ENCODE measurements around the gene GPR52.
A peak's percentile ranks its signal among the peaks of the same experiment; 100 is the strongest.
"Not testable (repeated sequence)": the region's sequence is repeated elsewhere in the genome, so short reads cannot be mapped to it uniquely, and the experiment has no call there.

Gene GPR52, protein sequence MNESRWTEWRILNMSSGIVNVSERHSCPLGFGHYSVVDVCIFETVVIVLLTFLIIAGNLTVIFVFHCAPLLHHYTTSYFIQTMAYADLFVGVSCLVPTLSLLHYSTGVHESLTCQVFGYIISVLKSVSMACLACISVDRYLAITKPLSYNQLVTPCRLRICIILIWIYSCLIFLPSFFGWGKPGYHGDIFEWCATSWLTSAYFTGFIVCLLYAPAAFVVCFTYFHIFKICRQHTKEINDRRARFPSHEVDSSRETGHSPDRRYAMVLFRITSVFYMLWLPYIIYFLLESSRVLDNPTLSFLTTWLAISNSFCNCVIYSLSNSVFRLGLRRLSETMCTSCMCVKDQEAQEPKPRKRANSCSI

DNA sequence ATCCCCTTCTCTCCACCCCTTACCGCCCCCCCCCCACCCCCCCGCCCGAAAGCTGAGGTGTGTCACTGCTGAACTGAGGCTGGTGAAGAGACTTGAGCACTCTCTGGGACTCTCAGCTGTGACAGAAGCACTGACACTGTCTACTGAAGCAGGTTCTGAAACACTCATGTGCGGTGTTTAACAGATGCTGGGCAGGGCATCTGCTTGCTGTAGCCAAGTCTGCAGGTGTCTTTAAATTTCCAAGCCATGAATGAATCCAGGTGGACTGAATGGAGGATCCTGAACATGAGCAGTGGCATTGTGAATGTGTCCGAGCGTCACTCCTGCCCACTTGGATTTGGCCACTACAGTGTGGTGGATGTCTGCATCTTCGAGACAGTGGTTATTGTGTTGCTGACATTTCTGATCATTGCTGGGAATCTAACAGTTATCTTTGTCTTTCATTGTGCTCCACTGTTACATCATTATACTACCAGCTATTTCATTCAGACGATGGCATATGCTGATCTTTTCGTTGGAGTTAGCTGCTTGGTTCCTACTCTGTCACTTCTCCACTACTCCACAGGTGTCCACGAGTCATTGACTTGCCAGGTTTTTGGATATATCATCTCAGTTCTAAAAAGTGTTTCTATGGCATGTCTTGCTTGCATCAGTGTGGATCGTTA is at the start of gene GPR52:
Gene GPR52 (plus strand): TSS at position 99 of the 665 bp plus-strand sequence. CDS start 148 bp downstream, at position 247.
- no peak for ATAC-seq
- no peak for DNase-seq

DNA sequence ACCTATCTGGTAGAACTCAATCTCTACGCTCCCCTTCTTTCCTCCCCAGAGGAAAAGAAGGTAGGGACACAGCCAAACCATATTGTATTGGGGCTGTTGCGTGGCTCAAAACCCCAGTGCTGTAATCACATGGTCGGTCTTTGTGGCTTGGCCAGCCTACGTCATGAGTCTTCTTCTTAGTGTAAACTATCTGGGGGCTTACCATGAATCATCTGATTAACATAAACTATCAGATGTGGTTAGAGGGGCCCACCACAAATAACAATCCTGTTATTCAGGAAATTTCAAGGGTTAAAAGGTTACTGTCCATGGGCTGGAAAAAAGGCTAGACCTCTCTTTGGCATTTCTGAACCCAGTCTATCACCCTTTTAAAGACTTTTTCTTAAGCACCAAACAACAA is 49.5 kb upstream of the GPR52 start:
- no peak for DNase-seq
- ATAC-seq = peak; percentile 28

DNA sequence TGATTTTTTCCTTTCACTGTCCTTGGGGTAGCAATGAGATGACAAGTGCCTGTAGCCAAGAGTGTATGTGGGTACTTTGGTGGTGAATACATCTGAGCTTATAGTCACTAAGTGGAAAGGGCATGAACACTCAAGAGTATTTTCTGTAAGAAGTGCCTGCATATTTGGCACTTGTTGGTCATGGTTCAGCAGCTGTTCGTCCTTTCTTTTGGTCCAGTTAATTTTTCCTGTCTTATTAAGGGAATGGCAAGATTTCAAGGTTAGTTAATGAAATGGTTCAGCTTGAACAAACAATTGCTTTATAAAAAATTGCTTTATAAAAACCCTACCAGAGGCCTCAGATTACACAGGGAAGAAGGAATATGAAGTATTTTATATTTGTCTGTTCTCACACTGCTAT is 48.6 kb upstream of the GPR52 start:
- DNase-seq (no peak), ATAC-seq (no peak)

DNA sequence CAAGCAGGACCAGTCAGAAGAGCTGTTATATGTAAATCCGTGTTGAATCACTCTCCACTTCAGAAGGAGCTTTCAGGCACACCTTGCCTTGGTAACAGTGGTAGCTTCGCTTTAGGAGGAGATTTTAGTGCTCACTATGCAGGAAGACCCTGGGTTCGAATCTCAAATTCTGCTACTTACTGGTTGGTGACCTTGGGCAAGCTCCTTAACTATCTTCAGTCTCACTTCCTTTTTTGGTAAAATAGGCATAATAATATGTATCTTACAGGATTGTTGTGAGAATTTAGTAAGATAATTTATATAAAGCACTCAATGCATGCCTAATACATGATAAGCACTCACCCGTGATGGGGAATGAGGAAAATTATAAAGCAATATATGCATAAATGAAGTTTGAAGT is 46.7 kb upstream of the GPR52 start:
- no peak for ATAC-seq
- no peak for DNase-seq

DNA sequence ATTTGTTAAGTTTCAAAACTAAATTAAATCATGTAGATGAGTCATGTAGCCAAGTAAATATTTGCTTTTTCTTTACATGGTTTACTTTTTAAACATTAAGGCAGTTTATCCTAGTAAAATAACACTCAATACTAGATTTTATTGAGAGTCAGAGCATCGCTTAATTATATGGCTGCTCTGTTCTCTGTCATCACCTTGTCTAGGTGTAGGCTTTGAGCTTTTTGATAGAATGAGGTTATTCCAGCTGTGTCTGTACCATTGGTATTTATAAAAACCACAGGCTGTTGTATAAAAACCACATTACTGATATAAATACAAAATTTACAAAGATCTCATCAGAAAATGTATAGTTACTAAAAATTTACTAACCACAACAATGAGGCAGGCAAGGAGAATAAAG is 42.5 kb upstream of the GPR52 start:
- ATAC-seq (no peak), DNase-seq (no peak)

DNA sequence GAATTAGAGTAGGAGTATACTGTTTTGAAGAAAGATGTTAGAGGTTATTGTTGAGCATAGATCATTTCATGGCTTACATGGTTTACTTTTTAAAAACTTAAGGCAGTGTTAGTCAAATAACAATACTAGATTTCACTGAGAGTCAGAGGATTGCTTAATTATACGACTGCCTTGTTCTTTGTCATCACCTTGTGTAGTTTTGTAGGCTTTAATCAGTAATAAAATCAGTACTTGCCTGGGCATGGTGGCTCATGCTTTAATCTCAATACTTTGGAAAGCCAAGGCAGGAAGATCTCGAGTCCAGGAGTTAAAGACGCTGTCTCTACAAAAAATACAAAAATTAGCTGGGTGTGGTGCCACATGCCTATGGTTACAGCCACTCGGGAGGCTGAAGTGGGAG is 41.3 kb upstream of the GPR52 start:
- DNase-seq (no peak), ATAC-seq (no peak)

DNA sequence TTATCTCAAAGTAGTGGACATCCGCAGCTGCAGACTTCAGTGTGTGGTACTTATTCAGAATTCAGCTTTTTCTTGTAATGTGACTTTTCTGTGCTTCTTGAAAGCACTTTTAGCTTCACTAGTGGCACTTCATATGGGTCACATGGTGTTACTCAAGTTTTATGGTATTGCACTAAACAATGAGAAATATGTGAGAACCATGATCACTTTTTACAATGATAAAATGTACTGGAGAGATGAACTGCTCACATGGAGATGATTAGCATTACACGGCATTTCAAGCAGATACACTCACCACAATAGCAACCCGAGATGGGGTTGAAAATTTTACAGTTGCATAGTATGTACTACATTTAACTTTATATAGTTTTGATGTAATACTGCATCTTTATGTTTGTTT is 40.1 kb upstream of the GPR52 start:
- DNase-seq (no peak), ATAC-seq (no peak)

DNA sequence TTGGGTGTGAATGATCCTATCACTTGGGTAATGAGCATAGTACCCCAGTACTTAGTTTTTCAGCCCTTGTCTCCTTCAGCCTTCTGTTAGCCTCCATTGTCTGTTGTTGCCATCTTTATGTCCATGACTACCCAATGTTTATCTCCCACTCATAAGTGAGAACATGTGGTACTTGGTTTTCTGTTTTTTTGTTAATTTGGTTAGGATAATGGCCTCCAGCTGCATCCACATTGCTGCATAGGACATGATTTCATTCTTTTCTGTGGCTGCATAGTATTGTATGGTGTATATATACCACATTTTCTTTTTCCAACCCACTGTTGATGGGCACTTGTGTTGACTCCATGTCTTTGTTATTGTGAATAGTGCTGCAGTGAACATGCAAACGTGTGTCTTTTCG is 39.6 kb upstream of the GPR52 start:
- no peak for DNase-seq
- ATAC-seq = no peak

DNA sequence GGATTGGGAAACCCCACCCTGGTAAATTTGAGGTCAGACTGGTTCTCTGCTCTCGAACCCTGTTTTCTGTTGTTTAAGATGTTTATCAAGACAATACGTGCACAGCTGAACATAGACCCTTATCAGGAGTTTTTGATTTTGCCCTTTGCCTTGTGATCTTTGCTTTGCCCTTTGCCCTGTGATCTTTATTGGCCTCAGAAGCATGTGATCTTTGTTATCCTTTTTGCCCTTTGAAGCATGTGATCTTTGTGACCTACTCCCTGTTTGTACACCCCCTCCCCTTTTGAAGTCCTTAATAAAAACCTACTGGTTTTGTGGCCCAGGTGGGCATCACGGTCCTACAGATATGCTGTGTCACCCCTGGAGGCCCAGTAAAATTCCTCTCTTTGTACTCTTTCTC is 38.0 kb upstream of the GPR52 start:
- ATAC-seq, DNase-seq: not testable (repeated sequence)

DNA sequence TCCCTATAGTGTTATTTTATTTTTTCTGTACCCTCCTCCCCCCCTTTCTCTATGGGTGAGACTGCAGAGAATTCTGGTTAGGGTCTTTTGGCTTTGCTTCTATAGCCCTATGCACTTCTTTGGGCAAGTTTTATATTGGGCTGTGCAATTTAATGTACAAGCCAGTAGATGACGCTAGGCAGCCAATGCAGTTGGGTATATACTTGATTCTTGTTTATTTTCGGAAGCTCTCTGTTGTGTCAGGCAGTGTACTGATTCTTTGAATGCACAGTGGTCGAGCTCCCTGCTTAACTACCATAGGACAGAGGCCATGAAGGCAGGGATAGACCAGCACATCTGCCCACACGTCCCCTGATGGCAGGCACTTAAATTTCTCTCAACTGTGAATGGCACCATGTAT is 34.1 kb upstream of the GPR52 start:
- no peak for DNase-seq
- ATAC-seq = no peak

DNA sequence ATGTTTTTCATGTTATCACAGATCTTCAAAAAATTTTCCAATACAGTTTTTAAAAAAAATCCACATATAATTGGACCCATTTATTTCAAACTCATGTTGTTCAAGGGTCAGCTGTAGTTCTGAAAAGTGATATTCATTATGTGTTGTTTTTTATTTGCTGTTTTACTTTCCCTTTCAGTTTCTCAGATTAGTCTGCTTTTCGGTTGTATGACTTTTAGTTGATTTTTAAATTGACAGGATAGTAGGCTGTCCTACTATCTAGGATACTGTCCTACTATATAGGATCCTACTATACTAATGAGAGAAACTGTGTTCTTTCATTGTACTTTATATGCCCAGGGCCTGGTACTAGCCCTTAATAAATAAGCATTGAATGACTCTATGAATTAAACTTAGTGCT is 33.6 kb upstream of the GPR52 start:
- no peak for ATAC-seq
- DNase-seq = no peak

DNA sequence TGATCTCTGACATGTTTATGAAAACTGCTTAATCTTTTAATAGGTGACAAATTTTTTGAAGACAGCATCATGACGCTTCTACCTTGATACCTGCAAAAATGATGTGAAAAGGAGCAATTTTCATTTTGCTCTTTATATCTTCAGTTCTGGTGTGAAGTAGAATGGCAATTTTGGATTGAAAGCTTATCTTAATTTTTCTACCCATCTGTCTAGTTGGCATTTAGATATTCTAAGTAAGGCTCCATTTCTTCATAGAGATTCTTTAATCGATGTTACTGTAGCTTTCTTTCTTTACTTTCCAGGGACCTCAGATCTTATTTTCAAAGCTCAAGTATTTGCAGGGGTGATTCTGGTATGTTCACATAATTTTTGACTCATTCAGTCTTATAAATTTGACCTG is 32.3 kb upstream of the GPR52 start:
- DNase-seq (no peak), ATAC-seq (no peak)

DNA sequence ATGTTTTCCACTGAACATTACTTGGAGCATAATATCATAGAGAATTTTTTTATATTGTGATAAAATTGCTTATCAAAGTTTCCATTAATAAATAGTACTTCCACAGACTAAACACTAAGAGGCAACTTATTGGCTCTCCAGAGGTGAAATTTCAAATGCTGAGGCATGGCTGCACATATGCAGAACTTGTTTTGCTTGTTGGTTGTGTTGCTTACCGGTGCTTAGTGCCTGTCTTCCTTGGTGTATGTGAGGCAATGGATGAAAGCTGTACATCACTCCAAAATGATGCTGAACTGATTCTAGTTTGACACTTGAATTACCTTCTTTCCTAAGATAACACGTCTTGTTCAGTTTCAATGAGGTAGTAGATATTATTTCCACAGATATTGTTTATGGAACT is 29.8 kb upstream of the GPR52 start:
- DNase-seq = no peak
- no peak for ATAC-seq

DNA sequence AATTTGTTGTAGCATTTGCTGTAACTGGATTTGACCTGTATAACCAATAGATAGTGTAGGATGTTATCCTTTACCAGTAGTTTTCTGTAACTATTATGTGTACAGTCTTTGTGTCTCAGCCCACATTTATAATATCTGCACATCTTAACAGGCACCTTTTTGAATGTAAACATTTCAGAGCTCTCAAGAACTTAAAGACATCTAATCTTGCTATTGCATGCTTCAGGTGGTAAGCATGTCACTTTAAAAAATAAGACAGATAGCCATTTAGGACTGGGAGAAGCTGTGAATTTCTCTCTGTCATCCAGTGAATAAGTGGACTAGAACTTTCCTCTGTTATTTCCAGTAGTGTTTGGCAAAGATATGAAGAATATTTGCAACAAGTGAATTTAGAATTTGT is 22.6 kb upstream of the GPR52 start:
- ATAC-seq (no peak), DNase-seq (no peak)

DNA sequence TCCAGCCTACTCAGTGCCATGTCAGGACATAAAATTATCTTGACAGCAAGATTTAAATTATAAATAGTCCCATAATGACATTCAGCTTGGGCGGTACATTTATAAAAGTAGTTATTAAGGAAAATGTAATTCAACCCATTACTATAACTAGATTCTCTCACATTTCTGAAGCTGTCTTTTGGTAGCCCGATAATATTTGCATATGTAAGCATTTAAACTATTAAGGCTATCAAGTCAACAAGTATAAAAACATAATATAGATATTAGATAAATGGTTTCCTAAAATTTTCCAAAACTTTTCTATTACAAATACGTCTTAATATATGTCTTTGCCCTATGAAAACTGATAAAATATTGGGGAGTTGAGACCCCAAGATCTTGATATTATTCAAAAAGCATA is 21.6 kb upstream of the GPR52 start:
- DNase-seq (no peak), ATAC-seq (no peak)

DNA sequence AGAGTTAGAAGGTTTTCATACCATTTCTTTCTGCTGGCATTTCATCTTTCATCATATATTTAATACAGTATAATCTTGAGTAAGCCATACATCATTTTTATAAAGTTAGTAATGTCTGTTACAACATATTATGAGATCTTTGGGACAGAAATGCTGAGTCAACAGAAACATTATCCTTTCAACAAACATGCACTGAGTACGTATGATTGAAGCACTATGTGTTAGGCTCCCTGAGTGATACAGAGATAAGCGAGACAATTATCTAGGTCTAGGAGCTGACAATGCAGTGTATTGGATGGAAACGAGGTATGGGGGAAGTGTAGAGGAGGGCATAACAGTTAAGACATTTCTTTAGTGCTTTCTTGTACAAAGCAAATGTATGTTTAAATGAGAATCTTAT is 19.7 kb upstream of the GPR52 start:
- ATAC-seq = no peak
- DNase-seq = no peak

DNA sequence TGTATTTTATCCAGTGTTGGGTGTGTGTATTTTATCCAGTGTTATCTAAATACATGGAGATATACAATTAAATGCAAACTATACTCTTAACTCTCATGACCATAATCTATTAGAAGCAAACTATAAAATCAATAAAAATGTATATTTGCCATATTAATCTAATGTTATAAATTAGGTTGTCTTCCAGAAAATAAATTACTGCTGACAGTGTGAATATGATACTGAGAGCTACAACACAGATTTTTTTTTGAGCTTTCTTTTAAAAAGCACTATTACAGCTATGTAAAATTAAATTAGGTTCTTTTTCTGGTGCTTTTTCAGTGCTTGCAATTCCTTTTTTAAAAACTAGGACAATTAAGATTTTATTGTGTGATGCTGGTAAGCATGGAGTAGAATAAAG is 19.0 kb upstream of the GPR52 start:
- no peak for DNase-seq
- no peak for ATAC-seq

DNA sequence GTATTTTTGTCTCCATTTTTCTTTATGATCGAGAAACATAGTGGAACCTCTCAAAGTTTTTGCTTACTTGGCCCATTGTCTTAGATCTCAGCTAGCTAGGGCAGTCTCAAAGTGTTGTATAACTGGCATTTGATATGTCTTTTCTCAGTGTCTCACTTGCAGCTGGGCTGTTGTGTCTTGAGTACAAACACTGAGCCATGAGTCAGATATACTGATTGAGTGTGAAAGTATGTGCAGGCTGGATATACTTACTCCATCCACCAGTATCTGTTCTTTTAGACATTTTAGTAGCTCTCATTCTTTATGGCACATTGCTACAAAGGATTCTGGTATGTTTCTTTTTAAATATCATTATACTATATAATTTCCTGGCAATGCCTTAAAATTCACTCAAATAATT is 14.3 kb upstream of the GPR52 start:
- no peak for ATAC-seq
- no peak for DNase-seq

DNA sequence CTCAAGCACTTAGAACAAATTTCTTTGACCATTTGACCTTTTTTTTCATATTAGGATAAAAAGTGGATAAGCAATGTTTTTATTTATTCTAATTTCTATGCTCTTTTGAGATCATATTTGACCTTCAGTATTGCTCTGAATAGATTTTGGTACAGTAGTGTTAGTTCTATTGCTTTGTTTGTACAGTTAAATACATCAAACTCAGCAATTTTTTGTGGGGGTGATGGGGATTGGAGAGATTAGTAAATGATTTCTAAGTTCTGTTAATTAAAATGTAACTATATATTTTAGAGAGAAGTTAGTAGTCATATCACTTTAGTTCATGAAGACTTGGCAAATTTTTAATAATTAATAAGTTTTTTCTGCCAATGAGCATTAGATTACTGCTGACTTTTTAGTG is 2.4 kb upstream of the GPR52 start:
- ATAC-seq (no peak), DNase-seq (no peak)

DNA sequence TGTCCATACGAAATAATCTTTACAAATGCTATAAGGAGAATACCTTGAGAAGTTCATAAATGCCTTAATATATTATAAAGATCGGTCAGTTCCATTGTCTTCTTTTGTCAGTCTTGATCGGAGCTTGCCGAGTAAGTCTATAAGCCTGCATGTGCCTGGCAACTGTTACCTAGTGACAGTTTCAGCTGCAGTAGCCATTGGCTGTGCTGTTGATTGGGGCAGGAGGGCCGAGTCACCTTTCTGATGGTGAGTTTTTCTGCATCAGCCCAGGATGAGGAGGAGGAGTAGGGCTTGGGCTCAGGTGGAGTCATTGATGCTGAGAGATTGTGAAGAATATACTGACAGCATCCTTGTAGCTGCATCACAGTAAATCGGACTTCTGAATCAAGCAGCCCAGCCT is 1.9 kb upstream of the GPR52 start:
- DNase-seq (no peak), ATAC-seq (no peak)

DNA sequence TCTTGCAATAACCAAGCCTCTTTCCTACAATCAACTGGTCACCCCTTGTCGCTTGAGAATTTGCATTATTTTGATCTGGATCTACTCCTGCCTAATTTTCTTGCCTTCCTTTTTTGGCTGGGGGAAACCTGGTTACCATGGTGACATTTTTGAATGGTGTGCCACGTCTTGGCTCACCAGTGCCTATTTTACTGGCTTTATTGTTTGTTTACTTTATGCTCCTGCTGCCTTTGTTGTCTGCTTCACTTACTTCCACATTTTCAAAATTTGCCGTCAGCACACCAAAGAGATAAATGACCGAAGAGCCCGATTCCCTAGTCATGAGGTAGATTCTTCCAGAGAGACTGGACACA is 743 bp downstream of the GPR52 start:
- ATAC-seq (no peak), DNase-seq (no peak)

DNA sequence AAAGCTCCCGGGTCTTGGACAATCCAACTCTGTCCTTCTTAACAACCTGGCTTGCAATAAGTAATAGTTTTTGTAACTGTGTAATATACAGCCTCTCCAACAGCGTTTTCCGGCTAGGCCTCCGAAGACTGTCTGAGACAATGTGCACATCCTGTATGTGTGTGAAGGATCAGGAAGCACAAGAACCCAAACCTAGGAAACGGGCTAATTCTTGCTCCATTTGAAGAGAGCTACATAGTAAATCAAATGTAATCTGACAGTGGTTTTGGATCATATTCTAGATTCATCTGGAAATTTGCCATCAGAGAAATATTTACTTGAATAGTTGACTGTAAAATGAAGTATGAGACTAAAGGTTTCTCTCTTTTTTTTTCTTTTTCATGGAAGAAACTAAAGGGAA is 1.2 kb downstream of the GPR52 start:
- no peak for DNase-seq
- ATAC-seq = no peak

DNA sequence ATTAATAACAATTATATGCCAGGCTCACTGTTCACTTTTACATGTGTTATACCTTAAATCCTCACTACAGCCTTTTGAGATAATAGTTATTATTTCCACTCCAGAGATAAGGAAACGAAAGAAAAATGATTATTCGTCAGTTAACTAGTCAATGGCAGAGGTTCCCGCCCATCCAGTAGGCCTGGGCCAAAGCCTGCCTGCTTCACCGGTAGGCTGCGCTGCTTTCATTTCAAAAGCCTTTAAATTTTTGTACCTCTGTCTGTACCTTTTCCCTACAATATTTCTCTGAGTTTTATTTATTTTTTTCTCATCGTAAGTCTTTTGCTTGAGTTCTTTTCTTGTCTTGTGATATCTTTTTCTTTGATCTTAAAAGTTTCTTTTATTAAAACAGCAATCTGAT is 3.6 kb downstream of the GPR52 start:
- no peak for ATAC-seq
- DNase-seq = no peak

DNA sequence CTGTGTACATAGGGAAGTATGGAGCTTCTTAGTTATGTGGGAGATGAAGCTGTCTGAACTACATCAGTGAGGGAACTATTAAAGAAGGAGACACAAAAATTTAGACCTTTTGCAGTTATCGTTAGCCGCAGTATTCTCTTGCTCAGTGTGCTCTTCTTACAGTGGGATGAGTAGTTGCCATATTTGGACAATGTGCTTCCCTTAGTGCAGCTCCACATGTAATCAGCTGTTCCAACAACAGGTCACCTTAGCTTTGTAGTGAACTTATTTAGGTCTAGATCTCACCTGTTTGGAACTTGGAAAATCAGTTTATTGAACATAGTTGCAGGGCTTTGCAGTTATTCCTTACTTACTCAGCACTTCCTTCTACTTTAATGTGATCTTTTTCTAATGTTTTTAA is 18.1 kb downstream of the GPR52 start:
- ATAC-seq = no peak
- no peak for DNase-seq

All from stimulated activated naive CD8-positive, alpha-beta T cell treated with anti-CD3 and anti-CD28 coated beads, Interleukin-15, Interleukin-2, amounts not matched to agents 100 U/mL and 50 U/mL, for 24 hours (primary cell).